ENCODE results near the gene FBN1.

The FBN1 gene

GRCh38 chr15:48437178-48437577 lies 208.3 kb downstream of the FBN1 start:
- CTCF ChIA-PET: interaction anchor here (1.2 to 2.1 kb wide), 4 partner anchors 9 to 22 kb away, joined by 3 to 10 read pairs (median 5); no protein-coding TSS in a partner anchor
- TF ChIP-seq CTCF (IDR thresholded peaks at IDR 0.05; ENCODE audit: control extremely low read depth, extremely low read depth, low read depth, missing control alignments): no peak

GRCh38 chr15:48435321-48435720 lies 210.2 kb downstream of the FBN1 start:
- ChIA-PET POLR2A (no interaction called here), CTCF (interaction anchor here (1.2 to 1.6 kb wide), 2 partner anchors 11 to 72 kb away, joined by 3 to 5 read pairs; no protein-coding TSS in a partner anchor)
- TF ChIP-seq CTCF (IDR thresholded peaks at IDR 0.05; ENCODE audit: control extremely low read depth, extremely low read depth, low read depth, missing control alignments): no peak
- DNase-seq (ENCODE audit: extremely low spot score): no peak

More at GRCh38 chr15:48437178-48437577, 208.3 kb downstream of the FBN1 start:
- DNase-seq (ENCODE audit: extremely low spot score): no peak
- POLR2A ChIA-PET: no interaction called here

GRCh38 chr15:48433226-48433886 lies 212.2 kb downstream of the FBN1 start:
- no peak for DNase-seq (ENCODE audit: extremely low spot score)
- ChIA-PET POLR2A (no interaction called here), CTCF (no interaction called here)
- no peak for TF ChIP-seq CTCF (IDR thresholded peaks at IDR 0.05; ENCODE audit: control extremely low read depth, extremely low read depth, low read depth, missing control alignments)

- no peak for DNase-seq (ENCODE audit: extremely low spot score)
- CTCF ChIA-PET: interaction anchor here (0.6 to 1.4 kb wide), 2 partner anchors 11 to 30 kb away, joined by 3 to 7 read pairs; no protein-coding TSS in a partner anchor
- POLR2A ChIA-PET: no interaction called here
- TF ChIP-seq CTCF (IDR thresholded peaks at IDR 0.05; ENCODE audit: control extremely low read depth, extremely low read depth, low read depth, missing control alignments): no peak
Observed at GRCh38 chr15:48432688-48433087, 212.8 kb downstream of the FBN1 start.

- ChIA-PET POLR2A (no interaction called here), CTCF (interaction anchor here (1.0 to 1.7 kb wide), 7 partner anchors 10 to 161 kb away, joined by 3 to 5 read pairs (median 3); no protein-coding TSS in a partner anchor)
- no peak for DNase-seq (ENCODE audit: extremely low spot score)
- TF ChIP-seq CTCF (IDR thresholded peaks at IDR 0.05; ENCODE audit: control extremely low read depth, extremely low read depth, low read depth, missing control alignments): no peak
Observed at GRCh38 chr15:48427960-48428547, 217.5 kb downstream of the FBN1 start.

- POLR2A ChIA-PET: no interaction called here
- no peak for DNase-seq (ENCODE audit: extremely low spot score)
- TF ChIP-seq CTCF (IDR thresholded peaks at IDR 0.05; ENCODE audit: control extremely low read depth, extremely low read depth, low read depth, missing control alignments): no peak
Observed at GRCh38 chr15:48427479-48427878, 218.0 kb downstream of the FBN1 start.

More at GRCh38 chr15:48427479-48427878, 218.0 kb downstream of the FBN1 start:
- CTCF ChIA-PET: interaction anchor here (1.3 to 1.7 kb wide), 4 partner anchors 11 to 161 kb away, joined by 3 to 5 read pairs (median 4); no protein-coding TSS in a partner anchor

Data from GM10248 (cell line).